ENCODE measurements around the gene TYW3. TPM values are rescaled to one million over a fixed set of nuclear protein-coding genes. Genes with fewer than 3 reads are reported as not detected.
A peak's percentile ranks its signal among the peaks of the same experiment; 100 is the strongest.
"Not testable (repeated sequence)": the region's sequence is repeated elsewhere in the genome, so short reads cannot be mapped to it uniquely, and the experiment has no call there.

Gene TYW3
- total RNA-seq, 1 donor from 2014 or later: 18.5 TPM

DNA sequence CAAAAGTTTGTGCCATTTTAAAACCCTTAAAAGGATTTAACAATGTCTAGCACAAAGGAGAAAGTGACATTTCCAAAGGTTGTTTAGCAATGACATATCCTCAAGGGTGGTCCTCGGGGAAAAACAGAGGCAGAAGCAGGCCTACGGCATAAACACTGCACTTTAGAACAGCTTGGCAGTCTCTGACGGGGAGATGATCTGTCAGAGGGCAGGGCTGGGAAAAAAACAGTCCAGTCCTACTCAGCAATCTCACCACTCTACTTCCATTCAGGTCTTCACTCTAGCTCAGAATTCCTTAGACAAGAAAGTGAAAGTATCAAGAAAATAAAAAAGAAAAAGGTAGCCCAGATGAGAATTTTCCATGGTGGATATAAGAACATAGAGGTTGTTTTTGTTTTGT is 4.2 kb upstream of the TYW3 start:
- DNase-seq (no peak), ATAC-seq (ENCODE audit: poor library complexity) (no peak)
- intact Hi-C loops (cut with DNase I): no loop called here

DNA sequence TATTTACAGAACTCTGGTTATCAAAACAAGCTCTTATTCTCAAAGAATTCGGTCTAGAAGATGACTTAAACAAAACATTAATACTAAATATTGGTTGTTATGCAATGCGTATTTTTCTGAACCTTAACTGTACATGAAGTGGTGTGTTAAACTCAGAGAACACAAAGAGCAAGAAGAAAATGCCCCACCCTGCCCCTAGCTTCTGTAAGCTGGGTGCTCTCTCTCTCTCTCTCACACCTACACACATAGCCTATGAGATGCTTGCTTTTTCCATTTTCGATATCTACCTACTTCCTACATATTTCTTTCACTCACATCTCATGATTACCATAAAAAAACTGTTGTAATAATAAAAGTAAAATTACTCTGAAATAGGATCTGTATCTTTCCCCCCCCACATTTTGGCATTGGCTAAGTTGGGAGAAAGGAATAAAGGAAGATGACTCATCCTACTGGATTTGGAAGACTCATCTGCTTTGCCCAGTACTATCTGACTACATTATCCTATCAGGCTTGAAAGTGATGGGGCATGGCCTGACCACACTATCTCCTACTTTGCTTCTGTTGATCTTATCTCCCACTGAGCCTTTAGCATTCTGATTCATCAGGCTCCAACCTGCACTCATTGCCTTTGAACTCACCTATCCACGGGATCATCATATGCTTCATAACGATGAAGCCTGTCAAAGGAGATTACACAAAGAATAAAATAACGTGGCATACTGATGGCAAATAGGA is 3.0 kb upstream of the TYW3 start:
- intact Hi-C loops (cut with DNase I): no loop called here
- DNase-seq: no peak
- ATAC-seq (ENCODE audit: poor library complexity): no peak

DNA sequence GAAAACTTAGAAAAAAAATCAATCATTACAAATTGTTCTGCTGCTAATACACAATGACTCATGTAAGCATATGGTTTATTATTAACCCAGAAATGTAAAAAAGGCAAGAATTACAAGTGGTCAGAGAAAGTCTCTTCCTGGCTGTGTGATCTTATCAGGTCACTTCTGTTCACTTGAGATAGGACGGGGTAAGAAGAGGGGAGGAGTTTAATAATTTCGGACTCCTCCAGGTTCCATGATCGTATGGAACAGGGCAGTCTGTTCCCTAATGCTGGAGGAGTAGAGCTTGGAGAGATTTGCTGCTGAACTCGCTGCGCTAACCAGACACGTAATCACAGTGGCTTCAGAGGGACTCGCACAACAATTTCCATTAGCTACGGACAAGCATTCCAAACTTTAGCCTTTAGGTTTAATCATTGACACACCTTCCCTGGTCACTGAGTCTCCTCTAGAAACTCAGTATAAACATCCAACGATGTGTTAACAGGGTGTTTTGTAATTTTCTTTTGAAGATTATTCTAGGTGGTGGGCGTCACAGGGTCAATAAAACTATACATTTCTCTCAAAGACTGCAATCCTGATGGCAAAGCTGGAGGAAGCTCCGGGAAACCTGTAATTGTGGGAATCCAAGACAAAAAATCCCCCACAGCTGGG is 1.4 kb upstream of the TYW3 start:
- ATAC-seq (ENCODE audit: poor library complexity): no peak
- intact Hi-C loops (cut with DNase I): no loop called here
- no peak for DNase-seq

DNA sequence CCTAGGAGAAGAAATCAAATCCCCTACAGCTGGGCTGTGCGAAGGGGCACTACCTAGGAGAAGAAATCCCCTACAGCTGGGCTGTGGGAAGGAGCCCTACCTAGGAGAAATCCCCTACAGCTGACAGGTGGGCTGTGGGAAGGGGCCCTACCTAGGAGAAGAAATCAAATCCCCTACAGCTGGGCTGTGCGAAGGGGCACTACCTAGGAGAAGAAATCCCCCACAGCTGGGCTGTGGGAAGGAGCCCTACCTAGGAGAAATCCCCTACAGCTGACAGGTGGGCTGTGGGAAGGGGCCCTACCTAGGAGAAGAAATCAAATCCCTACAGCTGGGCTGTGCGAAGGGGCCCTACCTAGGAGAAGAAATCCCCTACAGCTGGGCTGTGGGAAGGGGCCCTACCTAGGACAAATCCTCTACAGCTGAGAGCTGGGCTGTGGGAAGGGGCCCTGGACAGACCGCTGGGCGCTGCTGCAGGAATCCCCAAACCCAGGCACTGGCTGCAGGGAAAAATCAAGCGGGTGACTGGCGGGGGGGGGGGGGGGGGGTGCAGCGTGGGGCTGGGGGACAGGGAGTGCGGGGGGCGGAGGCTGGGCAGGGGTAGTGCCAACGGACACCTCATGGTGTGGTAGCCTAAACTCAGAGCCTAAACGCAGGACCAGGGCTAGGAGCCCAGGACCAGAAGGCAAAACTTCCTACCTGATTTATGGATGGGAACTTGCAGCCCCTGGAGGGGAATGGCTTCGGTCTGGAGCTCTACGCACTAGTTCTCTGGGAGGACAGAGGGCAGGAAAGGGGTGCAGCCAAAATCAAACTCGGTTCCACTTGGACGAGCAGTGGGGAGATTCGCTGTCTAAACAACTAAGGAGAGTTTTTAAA is 643 bp upstream of the TYW3 start:
- DNase-seq; intact Hi-C loops (cut with DNase I): not testable (repeated sequence)

GRCh38 chr1:74733604-74734484 is 892 bp downstream of the TYW3 start:
- ATAC-seq (ENCODE audit: poor library complexity) (peak; percentile 78), DNase-seq (no peak)
- intact Hi-C loops (cut with DNase I): no loop called here

More for the DNA sequence above, 643 bp upstream of the TYW3 start:
- ATAC-seq (ENCODE audit: poor library complexity): peak; percentile 47

- intact Hi-C loops (cut with DNase I): no loop called here
- ATAC-seq (ENCODE audit: poor library complexity): no peak
Measured at GRCh38 chr1:74737333-74737732, 4.4 kb downstream of the TYW3 start.

DNA sequence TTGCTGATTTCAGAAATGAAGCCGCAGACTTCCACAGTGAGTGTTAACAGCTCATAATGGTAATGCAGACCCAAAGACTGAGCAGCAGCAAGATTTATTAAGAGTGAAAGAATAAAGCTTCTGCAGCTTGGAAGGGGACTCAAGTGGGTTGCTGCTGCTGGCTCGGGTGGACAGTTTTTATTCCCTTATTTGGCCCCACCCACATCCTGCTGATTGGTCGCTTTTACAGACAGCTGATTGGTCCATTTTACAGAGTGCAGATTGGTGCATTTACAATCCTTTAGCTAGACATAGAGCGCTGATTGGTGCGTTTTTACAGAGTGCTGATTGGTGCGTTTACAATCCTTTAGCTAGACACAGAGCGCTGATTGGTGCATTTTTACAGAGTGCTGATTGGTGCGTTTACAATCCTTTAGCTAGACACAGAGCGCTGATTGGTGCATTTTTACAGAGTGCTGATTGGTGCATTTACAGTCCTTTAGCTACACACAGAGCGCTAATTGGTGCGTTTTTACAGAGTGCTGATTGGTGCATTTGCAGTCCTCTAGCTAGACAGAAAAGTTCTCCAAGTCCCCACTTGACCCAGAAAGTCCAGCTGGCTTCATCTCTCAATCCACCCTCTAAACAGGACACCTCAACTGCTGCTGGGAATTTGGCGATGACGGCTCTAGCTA is 7.5 kb downstream of the TYW3 start:
- DNase-seq; ATAC-seq (ENCODE audit: poor library complexity); intact Hi-C loops (cut with DNase I): not testable (repeated sequence)

More at GRCh38 chr1:74737333-74737732, 4.4 kb downstream of the TYW3 start:
- DNase-seq: no peak

DNA sequence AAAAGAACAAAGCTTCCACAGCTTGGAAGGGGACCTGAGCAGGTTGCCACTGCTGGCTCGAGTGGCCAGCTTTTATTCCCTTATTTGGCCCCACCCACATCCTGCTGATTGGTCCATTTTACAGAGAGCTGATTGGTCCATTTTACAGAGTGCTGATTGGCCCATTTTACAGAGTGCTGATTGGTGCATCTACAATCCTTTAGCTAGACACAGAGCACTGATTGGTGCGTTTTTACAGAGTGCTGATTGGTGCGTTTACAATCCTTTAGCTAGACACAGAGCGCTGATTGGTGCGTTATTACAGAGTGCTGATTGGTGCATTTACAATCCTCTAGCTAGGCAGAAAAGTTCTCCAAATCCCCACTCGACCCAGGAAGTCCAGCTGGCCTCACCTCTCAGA is 12.3 kb downstream of the TYW3 start:
- intact Hi-C loops (cut with DNase I); ATAC-seq (ENCODE audit: poor library complexity); DNase-seq: not testable (repeated sequence)

GRCh38 chr1:74748960-74749359 is 16.0 kb downstream of the TYW3 start:
- ATAC-seq (ENCODE audit: poor library complexity) (no peak), DNase-seq (no peak)
- intact Hi-C loops (cut with DNase I): no loop called here

DNA sequence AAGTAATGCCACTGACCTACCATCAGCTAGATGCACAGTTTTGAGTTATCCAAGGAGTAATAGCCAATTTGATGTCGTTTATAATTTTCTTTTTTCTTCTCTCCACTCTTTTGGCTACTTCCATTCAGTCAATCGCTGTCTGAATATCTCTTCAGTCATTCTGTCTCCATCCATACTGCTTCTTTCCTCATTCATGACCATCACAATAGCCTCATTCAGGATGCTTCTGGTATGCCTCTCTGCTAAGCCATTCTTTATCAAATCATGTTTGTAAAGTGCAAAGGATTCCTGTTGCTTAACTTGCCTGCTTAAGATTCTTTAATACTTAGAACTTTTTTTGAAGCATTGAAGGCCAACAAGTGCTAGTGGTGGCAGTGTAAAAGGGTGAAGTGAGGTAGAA is 20.2 kb downstream of the TYW3 start:
- intact Hi-C loops (cut with DNase I): no loop called here
- DNase-seq (no peak), ATAC-seq (ENCODE audit: poor library complexity) (no peak)

DNA sequence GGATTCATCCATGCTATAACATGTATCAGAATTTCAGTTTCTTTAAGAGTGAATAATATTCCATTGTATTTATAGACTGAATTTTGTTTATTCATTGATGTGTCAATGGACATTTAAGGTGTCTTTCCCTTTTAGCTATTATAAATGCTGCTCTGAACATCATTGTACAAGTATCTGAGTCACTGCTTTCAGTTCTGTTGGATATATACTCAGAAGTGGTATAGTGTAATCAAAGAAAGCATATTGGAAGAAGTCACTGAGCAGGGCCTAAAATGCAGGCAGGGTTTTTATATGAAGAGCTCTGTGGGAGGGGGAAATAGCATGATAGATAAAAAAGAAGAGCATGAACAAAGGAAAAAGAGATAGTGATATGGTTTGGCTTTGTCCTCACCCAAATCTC is 22.5 kb downstream of the TYW3 start:
- intact Hi-C loops (cut with DNase I): no loop called here
- ATAC-seq (ENCODE audit: poor library complexity) (no peak), DNase-seq (no peak)

DNA sequence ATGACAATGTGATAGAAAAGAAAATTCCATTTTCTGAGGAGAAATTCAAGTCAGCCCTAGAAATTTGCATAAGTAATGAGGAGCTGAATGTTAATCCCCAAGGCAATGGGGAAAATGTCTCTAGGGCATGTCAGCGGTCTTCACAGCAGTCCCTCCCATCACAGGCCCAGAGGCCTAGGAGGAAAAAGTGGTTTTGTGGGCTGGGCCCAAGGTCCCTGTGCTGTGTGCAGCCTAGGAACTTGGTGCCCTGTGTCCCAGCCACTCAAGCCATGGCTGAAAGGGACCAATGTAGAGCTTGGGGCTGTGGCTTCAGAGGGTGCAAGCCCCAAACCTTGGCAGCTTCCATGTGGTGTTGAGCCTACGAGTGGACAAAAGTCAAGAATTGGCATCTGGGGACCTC is 23.7 kb downstream of the TYW3 start:
- DNase-seq; intact Hi-C loops (cut with DNase I); ATAC-seq (ENCODE audit: poor library complexity): not testable (repeated sequence)

GRCh38 chr1:74763807-74764206 is 30.9 kb downstream of the TYW3 start:
- no peak for ATAC-seq (ENCODE audit: poor library complexity)
- intact Hi-C loops (cut with DNase I): no loop called here

GRCh38 chr1:74766579-74766978 is 33.6 kb downstream of the TYW3 start:
- intact Hi-C loops (cut with DNase I): no loop called here
- no peak for ATAC-seq (ENCODE audit: poor library complexity)
- DNase-seq: no peak

More at GRCh38 chr1:74763807-74764206, 30.9 kb downstream of the TYW3 start:
- no peak for DNase-seq

DNA sequence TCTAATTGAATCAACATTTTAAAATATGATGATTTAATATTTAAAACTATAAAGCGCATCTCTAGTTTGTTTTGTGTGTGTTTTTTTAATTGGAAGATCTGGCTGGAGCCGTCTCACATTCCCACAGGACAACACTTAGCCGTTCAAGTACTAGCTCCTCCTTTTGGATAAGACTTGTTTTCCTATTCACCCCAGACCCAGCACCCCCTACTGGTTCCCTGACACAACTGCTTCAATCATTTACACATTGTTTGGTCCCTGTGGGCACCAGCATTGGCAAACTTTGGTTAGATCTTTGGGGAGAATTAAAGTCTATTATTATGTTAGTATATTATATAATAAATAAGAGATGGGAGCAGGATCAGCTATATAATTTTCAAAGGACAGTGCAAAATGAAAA is 34.5 kb downstream of the TYW3 start:
- ATAC-seq (ENCODE audit: poor library complexity) (no peak), DNase-seq (no peak)
- intact Hi-C loops (cut with DNase I): no loop called here

DNA sequence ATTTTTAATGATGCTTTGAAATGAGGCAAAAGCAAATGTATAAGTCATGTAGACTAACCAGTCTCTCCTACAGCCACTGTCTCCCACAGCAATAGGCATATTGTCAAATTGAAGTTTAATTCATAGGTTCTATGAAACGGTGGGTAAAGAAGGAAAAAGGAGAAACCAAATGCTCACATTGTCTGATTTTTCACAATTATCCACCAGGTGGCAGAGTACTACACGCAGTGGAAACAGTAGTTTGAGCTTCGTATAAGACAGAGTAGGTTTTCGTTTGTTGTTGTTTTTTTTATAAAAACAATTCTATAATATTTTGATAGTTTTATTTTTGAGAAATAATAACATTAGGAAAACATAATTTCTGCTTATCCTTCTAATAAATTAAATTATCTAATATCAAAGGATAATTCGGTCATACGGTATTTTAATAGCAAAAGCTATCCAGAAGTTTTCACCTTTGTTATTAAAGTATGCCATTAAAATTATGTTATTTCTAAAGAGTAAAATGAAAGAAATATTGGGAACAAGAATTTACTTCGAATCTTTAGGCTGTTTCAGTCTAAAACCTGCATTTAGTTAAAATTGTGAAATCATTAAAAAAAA is 39.1 kb downstream of the TYW3 start:
- ATAC-seq (ENCODE audit: poor library complexity): no peak

GRCh38 chr1:74772945-74773344 is 40.0 kb downstream of the TYW3 start:
- intact Hi-C loops (cut with DNase I): loop anchor here (5.0 kb wide), 1 partner anchor 424 kb away; no protein-coding TSS in a partner anchor
- ATAC-seq (ENCODE audit: poor library complexity) (no peak), DNase-seq (no peak)

More for the DNA sequence above, 39.1 kb downstream of the TYW3 start:
- intact Hi-C loops (cut with DNase I): loop anchor here (5.0 kb wide), 1 partner anchor 425 kb away; no protein-coding TSS in a partner anchor
- no peak for DNase-seq

All from Right ventricle myocardium superior (tissue), 1 donor.